ENCODE results near the gene NFATC3.

- TF ChIP-seq POLR2A (IDR thresholded peaks at IDR 0.05) (no peak), EP300 (IDR thresholded peaks at IDR 0.05) (no peak)
- TF ChIP-seq, protein P1, sequence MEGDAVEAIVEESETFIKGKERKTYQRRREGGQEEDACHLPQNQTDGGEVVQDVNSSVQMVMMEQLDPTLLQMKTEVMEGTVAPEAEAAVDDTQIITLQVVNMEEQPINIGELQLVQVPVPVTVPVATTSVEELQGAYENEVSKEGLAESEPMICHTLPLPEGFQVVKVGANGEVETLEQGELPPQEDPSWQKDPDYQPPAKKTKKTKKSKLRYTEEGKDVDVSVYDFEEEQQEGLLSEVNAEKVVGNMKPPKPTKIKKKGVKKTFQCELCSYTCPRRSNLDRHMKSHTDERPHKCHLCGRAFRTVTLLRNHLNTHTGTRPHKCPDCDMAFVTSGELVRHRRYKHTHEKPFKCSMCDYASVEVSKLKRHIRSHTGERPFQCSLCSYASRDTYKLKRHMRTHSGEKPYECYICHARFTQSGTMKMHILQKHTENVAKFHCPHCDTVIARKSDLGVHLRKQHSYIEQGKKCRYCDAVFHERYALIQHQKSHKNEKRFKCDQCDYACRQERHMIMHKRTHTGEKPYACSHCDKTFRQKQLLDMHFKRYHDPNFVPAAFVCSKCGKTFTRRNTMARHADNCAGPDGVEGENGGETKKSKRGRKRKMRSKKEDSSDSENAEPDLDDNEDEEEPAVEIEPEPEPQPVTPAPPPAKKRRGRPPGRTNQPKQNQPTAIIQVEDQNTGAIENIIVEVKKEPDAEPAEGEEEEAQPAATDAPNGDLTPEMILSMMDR (IDR thresholded peaks at IDR 0.05): no peak
These were observed 166.7 kb downstream of the NFATC3 start for GRCh38 chr16:68251832-68252231.

Measured in sigmoid colon (tissue), 4 donors.